NCI-H128 (cell line): ENCODE data around the gene CENPA.
"Not testable (repeated sequence)": the region's sequence is repeated elsewhere in the genome, so short reads cannot be mapped to it uniquely, and the experiment has no call there.

Experiments
- DNase-seq: peaks from one replicate; lab custom pipeline; 2025; ENCODE audit not compliant: unreplicated experiment; lab: John Stamatoyannopoulos, UW

Gene CENPA

GRCh38 chr2:26759845-26760244 is 26.0 kb upstream of the CENPA start:
- DNase-seq: no peak

- DNase-seq: not testable (repeated sequence)
Observed at GRCh38 chr2:26760991-26761390, 24.9 kb upstream of the CENPA start.

GRCh38 chr2:26763019-26763418 is 22.8 kb upstream of the CENPA start:
- DNase-seq: no peak

GRCh38 chr2:26764078-26764887 is 21.6 kb upstream of the CENPA start, which contains the start of gene SLC35F6:
TSS of gene SLC35F6 (plus strand) at chr2:26764284. CDS start at chr2:26764350, 66 bp downstream.
- peak; percentile 54 for DNase-seq

GRCh38 chr2:26764906-26765305 is 20.9 kb upstream of the CENPA start:
- DNase-seq: no peak

GRCh38 chr2:26765475-26766200 is 20.2 kb upstream of the CENPA start:
- no peak for DNase-seq

GRCh38 chr2:26767129-26767528 is 18.7 kb upstream of the CENPA start:
- DNase-seq: no peak

- no peak for DNase-seq
Observed at GRCh38 chr2:26767894-26768487, 17.9 kb upstream of the CENPA start.

- DNase-seq: no peak
Observed at GRCh38 chr2:26768759-26769088, 17.1 kb upstream of the CENPA start.

GRCh38 chr2:26769089-26769761 is 16.6 kb upstream of the CENPA start:
- no peak for DNase-seq

GRCh38 chr2:26770986-26771586 is 14.8 kb upstream of the CENPA start:
- DNase-seq: no peak

GRCh38 chr2:26772064-26773001 is 13.5 kb upstream of the CENPA start:
- DNase-seq: no peak

GRCh38 chr2:26776195-26776800 is 9.6 kb upstream of the CENPA start:
- DNase-seq: no peak

- no peak for DNase-seq
Observed at GRCh38 chr2:26778098-26778497, 7.8 kb upstream of the CENPA start.

GRCh38 chr2:26778507-26778906 is 7.3 kb upstream of the CENPA start:
- no peak for DNase-seq

- DNase-seq: no peak
Observed at GRCh38 chr2:26780203-26780760, 5.6 kb upstream of the CENPA start.

GRCh38 chr2:26782876-26783704 is 2.8 kb upstream of the CENPA start:
- no peak for DNase-seq

- DNase-seq: no peak
Observed at GRCh38 chr2:26784570-26785234, 1.2 kb upstream of the CENPA start.
